ENCODE measurements around the gene SARDH. TPM values are rescaled to one million over a fixed set of nuclear protein-coding genes. Genes with fewer than 3 reads are reported as not detected.
A peak's percentile ranks its signal among the peaks of the same experiment; 100 is the strongest.

SARDH gene
- total RNA-seq, 5 donors from 2014 or later (not counting 1 experiment from before 2014, with no cell fraction given): 8.8 to 34.4 (median 23.8) TPM

- no peaks in the 10 kb centered on the region for H3K36me3 ChIP-seq (ENCODE audit: control insufficient read depth in 2 of 2, extremely low read depth in 1 of 2, insufficient read depth in 1 of 2, low read length in 1 of 2)
- CTCF ChIA-PET: no interaction called here
Observed at GRCh38 chr9:133775951-133776905, 38.1 kb upstream of the SARDH start.

DNA sequence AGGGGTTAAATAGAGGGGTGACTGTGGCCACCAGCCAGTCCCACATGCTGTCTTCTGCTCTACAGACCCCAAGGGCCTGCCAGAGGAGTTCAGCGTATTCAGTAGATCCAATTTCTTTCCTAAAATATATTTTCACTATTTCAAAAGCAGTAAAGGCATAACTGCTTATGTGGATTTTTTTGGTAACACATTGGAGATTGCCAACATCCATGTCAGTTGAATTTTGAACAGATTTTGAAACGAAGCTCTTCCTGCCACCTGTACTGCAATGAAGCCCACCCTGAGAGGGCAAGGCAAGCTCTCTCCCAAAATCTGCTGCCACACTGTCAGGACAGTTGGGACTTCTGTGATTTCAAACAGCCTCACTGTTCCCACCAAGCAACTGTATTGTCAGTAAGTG is 37.1 kb upstream of the SARDH start:
- peaks cover 22% of the 10 kb centered on the region for H3K36me3 Mint-ChIP-seq
- H3K27me3 Mint-ChIP-seq: no peaks in the 10 kb centered on the region
- H3K9me3 Mint-ChIP-seq: peaks cover 0 to 2% (median 0%) of the 10 kb centered on the region in 3 donors
- ATAC-seq (replicated peaks in 1 of 4) (no peak), DNase-seq (no peak)
- ChIA-PET CTCF (no interaction called here), POLR2A (no interaction called here)
- no peak overlapping the region for H3K4me3 Mint-ChIP-seq
- H3K27ac Mint-ChIP-seq: no peak overlapping the region
- Histone ChIP-seq H3K4me1 (ENCODE audit: control insufficient read depth in 1 of 2, extremely low read depth in 1 of 2, insufficient read depth in 2 of 2, low read length in 2 of 2) (no peaks in the 10 kb centered on the region), H3K9me3 (no peaks in the 10 kb centered on the region), H3K27me3 (replicated peaks in 1 of 2; ENCODE audit: control insufficient read depth in 2 of 2, extremely low read depth in 1 of 2, insufficient read depth in 2 of 2, low read length in 1 of 2) (no peaks in the 10 kb centered on the region), H3K36me3 (ENCODE audit: control insufficient read depth in 2 of 2, extremely low read depth in 1 of 2, insufficient read depth in 1 of 2, low read length in 1 of 2) (no peaks in the 10 kb centered on the region), H3K4me3 (ENCODE audit: control insufficient read depth in 1 of 2, extremely low read depth in 1 of 2, low read length in 1 of 2) (no peak overlapping the region), H3K27ac (ENCODE audit: low read length) (no peak overlapping the region)
- no peaks in the 10 kb centered on the region for H3K4me1 Mint-ChIP-seq
- 56% methylated on average over 1 of the region's 2 CpGs for WGBS (ENCODE audit: insufficient coverage)

More at GRCh38 chr9:133775951-133776905, 38.1 kb upstream of the SARDH start:
- no peaks in the 10 kb centered on the region for H3K27me3 ChIP-seq (replicated peaks in 1 of 2; ENCODE audit: control insufficient read depth in 2 of 2, extremely low read depth in 1 of 2, insufficient read depth in 2 of 2, low read length in 1 of 2)
- H3K27ac ChIP-seq (ENCODE audit: low read length): no peak overlapping the region
- no peak overlapping the region for H3K4me3 ChIP-seq (ENCODE audit: control insufficient read depth in 1 of 2, extremely low read depth in 1 of 2, low read length in 1 of 2)
- Mint-ChIP-seq H3K9me3 (peaks cover 0 to 2% (median 0%) of the 10 kb centered on the region in 3 donors), H3K4me3 (no peak overlapping the region), H3K36me3 (peaks cover 19% of the 10 kb centered on the region), H3K27me3 (no peaks in the 10 kb centered on the region), H3K27ac (no peak overlapping the region), H3K4me1 (no peaks in the 10 kb centered on the region)
- DNase-seq (no peak), ATAC-seq (replicated peaks in 1 of 4) (no peak)
- no peaks in the 10 kb centered on the region for H3K4me1 ChIP-seq (ENCODE audit: control insufficient read depth in 1 of 2, extremely low read depth in 1 of 2, insufficient read depth in 2 of 2, low read length in 2 of 2)
- H3K9me3 ChIP-seq: no peaks in the 10 kb centered on the region
- WGBS (ENCODE audit: insufficient coverage): 86% methylated on average over 18 of the region's 27 CpGs
- POLR2A ChIA-PET: no interaction called here

- H3K9me3 Mint-ChIP-seq: peaks cover 0 to 2% (median 0%) of the 10 kb centered on the region in 3 donors
- no peak overlapping the region for H3K4me3 Mint-ChIP-seq
- H3K4me1 ChIP-seq (ENCODE audit: control insufficient read depth in 1 of 2, extremely low read depth in 1 of 2, insufficient read depth in 2 of 2, low read length in 2 of 2): no peaks in the 10 kb centered on the region
- POLR2A ChIA-PET: no interaction called here
- H3K27ac Mint-ChIP-seq: no peak overlapping the region
- 96% methylated on average over 11 of the region's 16 CpGs for WGBS (ENCODE audit: insufficient coverage)
- H3K27me3 Mint-ChIP-seq: no peaks in the 10 kb centered on the region
- ATAC-seq (replicated peaks in 1 of 4): no peak
- peaks cover 22% of the 10 kb centered on the region for H3K36me3 Mint-ChIP-seq
- CTCF ChIA-PET: no interaction called here
- no peak for DNase-seq
- H3K27me3 ChIP-seq (replicated peaks in 1 of 2; ENCODE audit: control insufficient read depth in 2 of 2, extremely low read depth in 1 of 2, insufficient read depth in 2 of 2, low read length in 1 of 2): no peaks in the 10 kb centered on the region
- H3K27ac ChIP-seq (ENCODE audit: low read length): no peak overlapping the region
- no peaks in the 10 kb centered on the region for H3K4me1 Mint-ChIP-seq
- H3K36me3 ChIP-seq (ENCODE audit: control insufficient read depth in 2 of 2, extremely low read depth in 1 of 2, insufficient read depth in 1 of 2, low read length in 1 of 2): no peaks in the 10 kb centered on the region
- no peak overlapping the region for H3K4me3 ChIP-seq (ENCODE audit: control insufficient read depth in 1 of 2, extremely low read depth in 1 of 2, low read length in 1 of 2)
- H3K9me3 ChIP-seq: no peaks in the 10 kb centered on the region
Observed at GRCh38 chr9:133774799-133775198, 36.6 kb upstream of the SARDH start.

GRCh38 chr9:133773889-133774655 is 35.9 kb upstream of the SARDH start:
- no peak overlapping the region for H3K27ac Mint-ChIP-seq
- H3K4me1 Mint-ChIP-seq: no peaks in the 10 kb centered on the region
- Histone ChIP-seq H3K27me3 (replicated peaks in 1 of 2; ENCODE audit: control insufficient read depth in 2 of 2, extremely low read depth in 1 of 2, insufficient read depth in 2 of 2, low read length in 1 of 2) (no peaks in the 10 kb centered on the region), H3K9me3 (no peaks in the 10 kb centered on the region), H3K4me3 (ENCODE audit: control insufficient read depth in 1 of 2, extremely low read depth in 1 of 2, low read length in 1 of 2) (no peak overlapping the region), H3K4me1 (ENCODE audit: control insufficient read depth in 1 of 2, extremely low read depth in 1 of 2, insufficient read depth in 2 of 2, low read length in 2 of 2) (no peaks in the 10 kb centered on the region), H3K27ac (ENCODE audit: low read length) (no peak overlapping the region), H3K36me3 (ENCODE audit: control insufficient read depth in 2 of 2, extremely low read depth in 1 of 2, insufficient read depth in 1 of 2, low read length in 1 of 2) (no peaks in the 10 kb centered on the region)
- ATAC-seq (replicated peaks in 1 of 4) (no peak), DNase-seq (no peak)
- ChIA-PET CTCF (interaction anchor here in 1 of 2 donors (0.9 kb wide), 1 partner anchor 8 kb away, joined by 4 read pairs; no protein-coding TSS in a partner anchor), POLR2A (no interaction called here)
- H3K36me3 Mint-ChIP-seq: peaks cover 22% of the 10 kb centered on the region
- peaks cover 0 to 2% (median 0%) of the 10 kb centered on the region in 3 donors for H3K9me3 Mint-ChIP-seq
- 81% methylated on average over 8 of the region's 9 CpGs for WGBS (ENCODE audit: insufficient coverage)
- H3K27me3 Mint-ChIP-seq: no peaks in the 10 kb centered on the region
- no peak overlapping the region for H3K4me3 Mint-ChIP-seq

- Histone ChIP-seq H3K27me3 (replicated peaks in 1 of 2; ENCODE audit: control insufficient read depth in 2 of 2, extremely low read depth in 1 of 2, insufficient read depth in 2 of 2, low read length in 1 of 2) (no peaks in the 10 kb centered on the region), H3K4me3 (ENCODE audit: control insufficient read depth in 1 of 2, extremely low read depth in 1 of 2, low read length in 1 of 2) (no peak overlapping the region), H3K36me3 (ENCODE audit: control insufficient read depth in 2 of 2, extremely low read depth in 1 of 2, insufficient read depth in 1 of 2, low read length in 1 of 2) (peaks cover 0 to 2% of the 10 kb centered on the region in 2 donors), H3K4me1 (ENCODE audit: control insufficient read depth in 1 of 2, extremely low read depth in 1 of 2, insufficient read depth in 2 of 2, low read length in 2 of 2) (no peaks in the 10 kb centered on the region), H3K9me3 (no peaks in the 10 kb centered on the region), H3K27ac (ENCODE audit: low read length) (no peak overlapping the region)
- no peak overlapping the region for H3K4me3 Mint-ChIP-seq
- H3K27me3 Mint-ChIP-seq: no peaks in the 10 kb centered on the region
- H3K4me1 Mint-ChIP-seq: no peaks in the 10 kb centered on the region
- ChIA-PET CTCF (no interaction called here), POLR2A (no interaction called here)
- no peak for DNase-seq
- peaks cover 0 to 2% (median 0%) of the 10 kb centered on the region in 3 donors for H3K9me3 Mint-ChIP-seq
- ATAC-seq (replicated peaks in 1 of 4): no peak
- no peak overlapping the region for H3K27ac Mint-ChIP-seq
- 91% methylated on average over 5 of the region's 7 CpGs for WGBS (ENCODE audit: insufficient coverage)
- peaks cover 29% of the 10 kb centered on the region for H3K36me3 Mint-ChIP-seq
Observed at GRCh38 chr9:133772581-133772980, 34.4 kb upstream of the SARDH start.

GRCh38 chr9:133771486-133772482 is 33.6 kb upstream of the SARDH start:
- DNase-seq: peak in 1 of 35 experiments; percentile 7
- no peak overlapping the region for H3K27ac Mint-ChIP-seq

More at GRCh38 chr9:133771486-133772482, 33.6 kb upstream of the SARDH start:
- ChIA-PET POLR2A (no interaction called here), CTCF (no interaction called here)
- 87% methylated on average over 23 of the region's 26 CpGs for WGBS (ENCODE audit: insufficient coverage)
- ATAC-seq (replicated peaks in 1 of 4): no peak
- H3K4me3 Mint-ChIP-seq: no peak overlapping the region
- Histone ChIP-seq H3K9me3 (no peaks in the 10 kb centered on the region), H3K36me3 (ENCODE audit: control insufficient read depth in 2 of 2, extremely low read depth in 1 of 2, insufficient read depth in 1 of 2, low read length in 1 of 2) (peaks cover 0 to 3% of the 10 kb centered on the region in 2 donors), H3K4me3 (ENCODE audit: control insufficient read depth in 1 of 2, extremely low read depth in 1 of 2, low read length in 1 of 2) (no peak overlapping the region), H3K27me3 (replicated peaks in 1 of 2; ENCODE audit: control insufficient read depth in 2 of 2, extremely low read depth in 1 of 2, insufficient read depth in 2 of 2, low read length in 1 of 2) (no peaks in the 10 kb centered on the region), H3K27ac (ENCODE audit: low read length) (no peak overlapping the region), H3K4me1 (ENCODE audit: control insufficient read depth in 1 of 2, extremely low read depth in 1 of 2, insufficient read depth in 2 of 2, low read length in 2 of 2) (no peaks in the 10 kb centered on the region)
- no peaks in the 10 kb centered on the region for H3K27me3 Mint-ChIP-seq
- peaks cover 36% of the 10 kb centered on the region for H3K36me3 Mint-ChIP-seq
- no peaks in the 10 kb centered on the region for H3K4me1 Mint-ChIP-seq
- peaks cover 0 to 8% (median 5%) of the 10 kb centered on the region in 3 donors for H3K9me3 Mint-ChIP-seq
